Activated CD4-positive, alpha-beta T cell treated with anti-CD3 and anti-CD28 coated beads, Interleukin-2, Interleukin-6, amounts not matched to agents 100 ng/mL and 50 ng/mL, durations not matched to agents 16 hours and 8 hours (primary cell): Measurements from ENCODE around the gene TMEM219.
"Not testable (repeated sequence)": the region's sequence is repeated elsewhere in the genome, so short reads cannot be mapped to it uniquely, and the experiment has no call there.

ENCODE experiments used
- DNase-seq: peaks from one replicate; pipeline ENCODE4 v3.0.0-alpha.2; 2020

TMEM219 gene

DNA sequence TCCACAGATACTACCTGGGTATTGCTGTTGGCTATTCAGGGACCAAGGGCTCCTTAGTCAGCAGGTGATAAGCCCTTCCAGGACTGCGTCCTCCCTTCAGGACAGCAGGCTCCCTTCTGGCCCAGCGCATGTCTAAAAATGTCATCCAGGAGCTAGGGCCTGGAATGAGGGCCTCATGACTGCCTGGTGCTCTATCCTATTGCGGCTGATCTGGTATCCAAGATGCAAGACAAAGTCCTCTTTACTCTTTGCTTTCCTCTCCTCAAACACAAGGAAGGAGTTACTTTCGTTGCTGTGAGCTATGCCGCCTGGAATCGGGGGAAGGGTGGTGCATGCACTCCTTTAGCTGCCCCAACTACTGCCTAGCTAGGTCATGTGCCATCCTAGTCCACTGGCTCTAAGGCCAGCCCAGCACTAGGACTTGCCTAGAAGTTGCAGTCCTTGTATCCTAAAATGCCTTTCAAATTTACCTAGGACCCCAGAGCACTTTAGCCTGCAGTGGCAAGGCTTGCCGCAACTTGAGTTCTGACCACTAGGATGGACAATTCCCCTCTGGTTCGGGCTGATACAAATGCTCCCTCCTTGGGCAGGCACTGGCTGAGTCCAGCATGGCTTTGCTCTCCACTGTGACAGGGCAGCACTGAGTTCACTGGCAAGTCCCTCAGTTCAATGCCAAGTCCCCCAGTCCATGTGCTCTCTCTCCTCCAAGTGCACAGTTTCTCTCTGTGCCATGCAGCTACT lies 10.1 kb upstream of the TMEM219 start:
- no peak for DNase-seq

DNA sequence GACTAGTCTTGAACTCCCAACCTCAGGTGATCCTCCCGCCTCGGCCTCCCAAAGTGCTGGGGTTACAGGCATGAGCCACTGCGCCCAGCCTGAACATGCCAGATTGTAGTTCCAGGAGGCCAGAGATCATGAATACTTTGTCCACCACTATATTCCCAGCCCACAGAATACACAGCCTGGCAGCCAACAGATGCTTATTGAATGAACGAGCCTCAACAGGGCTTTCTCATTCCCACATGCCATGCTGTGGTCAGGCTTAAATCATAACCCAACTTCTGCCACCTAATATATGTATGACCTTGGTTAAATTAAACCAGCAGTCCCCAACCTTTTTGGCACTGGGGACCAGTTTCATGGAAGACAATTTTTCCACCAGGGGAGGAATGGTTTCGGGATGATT lies 3.1 kb upstream of the TMEM219 start:
- DNase-seq = no peak

DNA sequence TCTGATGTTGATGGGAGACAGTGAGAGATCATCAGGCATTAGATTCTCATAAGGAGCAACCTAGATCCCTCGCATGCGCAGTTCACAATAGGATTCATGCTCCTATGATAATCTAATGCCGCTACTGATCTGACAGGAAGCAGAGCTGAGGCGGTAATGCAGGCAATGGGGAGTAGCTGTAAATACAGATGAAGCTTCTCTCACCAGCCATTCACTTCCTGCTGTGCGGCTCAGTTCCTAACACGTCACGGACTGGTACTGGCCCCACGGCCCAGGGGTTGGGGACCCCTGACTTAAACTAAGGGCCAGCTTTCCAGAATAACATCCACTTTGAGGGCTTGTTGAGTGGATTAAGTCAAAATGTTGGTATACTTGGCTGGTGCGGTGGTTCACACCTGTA lies 2.6 kb upstream of the TMEM219 start:
- DNase-seq = no peak

DNA sequence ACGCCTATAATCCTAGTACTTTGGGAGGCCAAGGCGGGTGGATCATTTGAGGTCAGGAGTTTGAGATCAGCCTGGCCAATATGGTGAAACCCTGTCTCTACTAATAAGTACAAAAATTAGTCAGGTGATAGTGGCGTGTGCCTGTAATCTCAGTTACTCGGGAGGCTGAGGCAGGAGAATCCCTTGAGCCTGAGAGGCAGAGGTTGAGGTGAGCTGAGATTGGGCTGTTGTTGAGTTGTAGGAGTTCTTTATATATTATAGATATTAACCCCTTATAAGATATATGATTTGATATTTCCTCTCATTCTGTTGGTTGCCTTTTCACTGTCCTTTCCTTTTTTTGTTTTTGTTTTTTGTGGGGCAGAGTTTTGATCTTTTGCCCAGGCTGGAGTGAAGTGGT lies 2.1 kb upstream of the TMEM219 start:
- not testable (repeated sequence) for DNase-seq

DNA sequence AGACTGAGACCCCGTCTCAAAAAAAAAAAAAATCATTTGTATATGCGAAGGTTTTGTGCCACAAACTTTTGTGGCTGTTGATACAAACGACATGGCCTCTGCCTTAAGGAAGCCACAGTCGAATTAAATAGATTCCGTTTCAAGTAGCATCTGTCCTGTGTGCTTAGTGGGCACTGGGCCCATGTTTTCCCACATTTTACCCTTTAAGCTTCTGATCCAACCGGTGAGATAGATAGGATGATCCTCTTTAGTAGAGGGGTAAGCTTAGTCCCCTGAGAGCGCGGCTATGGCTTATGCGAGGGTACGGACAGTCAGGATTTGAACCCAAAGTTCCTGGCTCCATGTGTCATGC lies 776 bp upstream of the TMEM219 start:
- no peak for DNase-seq

DNA sequence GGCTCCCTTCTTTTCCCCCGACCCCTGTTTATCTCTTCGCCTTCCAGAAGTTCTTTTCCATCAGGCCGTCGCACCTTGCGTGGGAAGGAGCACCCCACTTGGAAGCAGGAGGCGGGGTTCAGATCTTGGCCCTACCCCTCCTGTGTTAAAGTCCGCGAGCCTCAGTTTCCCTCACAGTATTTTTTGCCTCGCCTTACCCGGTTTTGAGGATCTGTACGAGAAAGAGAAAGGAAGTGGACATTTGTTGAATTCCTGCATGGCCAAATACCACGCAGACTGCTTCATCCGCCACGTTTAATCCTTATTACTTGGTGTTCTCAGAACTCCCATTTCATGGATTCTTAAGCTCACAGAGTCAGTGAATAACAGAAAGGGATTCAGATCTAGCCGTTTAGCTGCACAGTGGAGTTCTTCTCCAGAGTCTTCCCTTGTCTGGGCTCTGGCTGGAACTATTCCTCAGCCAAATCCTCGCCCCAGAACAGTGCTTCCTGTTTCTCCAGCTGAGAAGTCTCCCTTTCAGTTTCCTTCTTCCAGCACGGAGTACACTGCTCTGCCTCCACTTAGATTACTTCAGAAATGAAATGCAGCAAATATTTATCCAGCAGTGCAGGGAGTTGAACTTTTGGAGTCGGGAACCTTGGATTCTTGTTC lies 590 bp downstream of the TMEM219 start:
- no peak for DNase-seq

DNA sequence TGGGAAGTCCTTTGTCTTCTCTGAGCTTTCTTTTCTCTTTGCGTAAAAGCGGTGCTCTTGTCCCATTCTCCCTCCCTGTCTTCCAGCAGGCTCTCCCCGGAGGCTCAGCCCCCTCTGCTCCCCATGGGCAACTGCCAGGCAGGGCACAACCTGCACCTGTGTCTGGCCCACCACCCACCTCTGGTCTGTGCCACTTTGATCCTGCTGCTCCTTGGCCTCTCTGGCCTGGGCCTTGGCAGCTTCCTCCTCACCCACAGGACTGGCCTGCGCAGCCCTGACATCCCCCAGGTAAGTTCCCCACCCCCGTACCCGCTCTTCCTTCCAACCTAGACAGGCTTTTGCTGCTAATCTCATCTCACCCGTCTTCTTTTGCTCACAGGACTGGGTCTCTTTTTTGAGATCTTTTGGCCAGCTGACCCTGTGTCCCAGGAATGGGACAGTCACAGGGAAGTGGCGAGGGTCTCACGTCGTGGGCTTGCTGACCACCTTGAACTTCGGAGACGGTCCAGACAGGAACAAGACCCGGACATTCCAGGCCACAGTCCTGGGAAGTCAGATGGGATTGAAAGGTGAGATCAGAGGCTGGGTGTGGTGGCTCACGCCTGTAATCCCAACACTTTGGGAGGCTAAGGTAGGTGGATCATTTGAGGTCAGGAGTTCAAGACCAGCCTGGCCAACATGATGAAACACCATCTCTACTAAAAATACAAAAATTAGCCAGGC lies 1.3 kb downstream of the TMEM219 start:
- no peak for DNase-seq

DNA sequence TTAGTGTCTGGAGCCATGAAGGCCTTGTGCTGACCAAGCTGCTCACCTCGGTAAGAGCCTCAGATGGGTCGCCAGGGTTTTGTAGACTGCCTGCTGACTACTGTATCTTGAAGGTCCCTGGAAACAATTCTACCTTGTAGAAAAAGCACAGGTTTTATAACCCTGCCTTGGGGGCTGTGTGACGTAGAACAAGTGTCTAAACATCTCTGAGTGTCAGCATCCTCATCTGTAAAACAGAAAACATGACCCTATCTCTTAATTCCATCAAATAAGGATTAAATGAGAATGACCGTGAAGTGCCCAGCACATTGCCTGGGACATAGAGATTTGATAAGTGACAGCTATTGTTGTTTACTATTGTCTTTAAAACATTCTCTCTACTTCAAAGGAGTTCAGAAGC lies 6.3 kb downstream of the TMEM219 start:
- no peak for DNase-seq

DNA sequence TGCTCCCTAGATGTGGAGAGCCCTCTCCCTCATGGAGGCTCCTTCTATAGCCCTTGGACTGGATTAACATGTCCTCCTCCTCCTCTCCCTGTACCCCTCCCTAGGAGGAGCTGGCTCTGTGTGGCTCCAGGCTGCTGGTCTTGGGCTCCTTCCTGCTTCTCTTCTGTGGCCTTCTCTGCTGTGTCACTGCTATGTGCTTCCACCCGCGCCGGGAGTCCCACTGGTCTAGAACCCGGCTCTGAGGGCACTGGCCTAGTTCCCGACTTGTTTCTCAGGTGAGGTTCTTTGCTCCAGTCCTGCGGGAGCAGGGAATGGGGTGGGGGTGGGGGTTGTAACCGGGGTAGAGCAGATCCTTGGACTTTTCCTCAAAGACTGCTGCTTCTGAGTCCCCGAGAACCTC lies 9.4 kb downstream of the TMEM219 start:
- no peak for DNase-seq

DNA sequence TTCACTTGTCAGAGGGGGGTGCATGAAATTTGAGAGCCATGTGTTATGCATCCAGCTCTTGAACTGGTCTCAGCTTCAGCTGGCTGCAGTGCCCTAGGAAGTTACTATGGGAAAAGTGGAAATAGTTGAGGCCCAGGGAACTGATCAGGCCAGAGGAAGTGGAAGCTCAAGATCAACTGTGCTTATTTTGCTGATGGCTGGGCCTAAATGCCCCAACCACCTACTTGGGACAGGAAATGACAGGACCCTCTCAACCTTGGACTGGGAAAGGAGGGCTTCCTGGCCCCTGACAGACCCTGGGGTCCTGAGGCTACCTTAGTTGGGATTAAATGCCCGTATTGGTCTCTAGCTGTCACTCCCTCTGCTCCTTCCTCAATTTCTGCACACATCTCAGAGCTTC lies 10.6 kb downstream of the TMEM219 start:
- no peak for DNase-seq

DNA sequence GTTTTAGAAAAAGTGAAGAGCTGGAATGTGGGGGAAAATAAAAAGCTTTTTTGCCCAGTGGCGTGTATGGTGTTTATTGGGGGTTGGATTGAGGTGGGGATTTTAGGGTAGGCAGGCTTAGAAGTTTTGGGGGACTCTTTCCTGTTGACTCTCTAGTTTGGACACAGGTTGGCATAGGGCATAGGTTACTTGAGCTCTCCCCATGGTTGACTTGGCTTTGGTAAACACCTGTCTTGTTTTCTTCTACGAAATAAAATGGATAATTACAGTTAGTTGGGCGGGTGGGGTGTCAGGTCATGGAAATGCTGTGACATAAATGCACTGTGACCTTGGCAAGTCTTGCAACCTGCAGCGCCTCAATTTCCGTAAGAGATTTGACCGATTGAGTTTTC lies 11.1 kb downstream of the TMEM219 start:
- DNase-seq = no peak

DNA sequence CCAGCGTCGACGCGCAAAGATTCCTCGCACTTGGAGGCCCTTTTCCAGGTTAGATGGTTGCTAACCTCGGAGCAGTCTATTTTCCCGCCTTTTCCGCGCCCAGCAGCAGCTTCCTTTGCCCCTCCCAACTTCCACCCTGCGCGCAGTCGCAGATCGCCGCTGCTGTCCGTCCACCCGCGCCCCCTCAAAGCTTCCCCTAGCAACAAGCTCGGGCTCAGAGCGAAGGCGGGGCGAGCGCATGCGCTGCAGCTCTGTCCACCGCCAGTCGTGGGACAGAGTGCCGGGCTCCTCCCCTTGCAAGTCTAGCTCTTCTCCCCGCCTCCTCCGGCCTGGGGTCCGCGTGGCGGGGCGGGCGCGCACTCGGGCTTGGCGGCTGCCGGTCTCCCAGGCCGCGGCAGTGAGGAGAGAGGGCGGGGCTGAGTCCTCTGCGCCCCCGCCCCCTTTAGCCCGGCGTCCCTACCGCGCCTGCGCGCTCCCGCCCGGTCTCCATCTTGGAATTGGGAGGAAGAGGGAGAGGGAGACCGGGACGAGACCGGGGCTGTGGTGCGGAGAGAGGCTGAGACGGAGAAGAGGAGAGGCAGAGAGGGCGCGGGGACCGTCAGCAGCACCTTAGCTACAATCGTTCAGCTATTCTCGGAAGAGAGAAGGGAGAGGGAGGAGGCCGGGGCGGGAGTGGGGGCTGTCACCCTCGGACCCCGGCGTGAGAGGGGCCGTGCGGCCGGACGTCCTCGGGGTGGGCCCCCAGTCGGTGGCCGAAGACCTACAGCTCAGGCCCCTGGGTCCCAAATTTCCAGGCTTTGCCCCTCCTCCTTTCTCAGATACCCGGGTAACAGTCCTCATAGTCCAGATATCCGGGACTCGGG lies 11.7 kb downstream of the TMEM219 start, which contains the start of gene TAOK2:
Gene TAOK2 (plus strand): TSS at position 485 of the 863 bp plus-strand sequence. CDS start 3,905 bp downstream, outside the sequence.
- DNase-seq = peak; percentile 99

DNA sequence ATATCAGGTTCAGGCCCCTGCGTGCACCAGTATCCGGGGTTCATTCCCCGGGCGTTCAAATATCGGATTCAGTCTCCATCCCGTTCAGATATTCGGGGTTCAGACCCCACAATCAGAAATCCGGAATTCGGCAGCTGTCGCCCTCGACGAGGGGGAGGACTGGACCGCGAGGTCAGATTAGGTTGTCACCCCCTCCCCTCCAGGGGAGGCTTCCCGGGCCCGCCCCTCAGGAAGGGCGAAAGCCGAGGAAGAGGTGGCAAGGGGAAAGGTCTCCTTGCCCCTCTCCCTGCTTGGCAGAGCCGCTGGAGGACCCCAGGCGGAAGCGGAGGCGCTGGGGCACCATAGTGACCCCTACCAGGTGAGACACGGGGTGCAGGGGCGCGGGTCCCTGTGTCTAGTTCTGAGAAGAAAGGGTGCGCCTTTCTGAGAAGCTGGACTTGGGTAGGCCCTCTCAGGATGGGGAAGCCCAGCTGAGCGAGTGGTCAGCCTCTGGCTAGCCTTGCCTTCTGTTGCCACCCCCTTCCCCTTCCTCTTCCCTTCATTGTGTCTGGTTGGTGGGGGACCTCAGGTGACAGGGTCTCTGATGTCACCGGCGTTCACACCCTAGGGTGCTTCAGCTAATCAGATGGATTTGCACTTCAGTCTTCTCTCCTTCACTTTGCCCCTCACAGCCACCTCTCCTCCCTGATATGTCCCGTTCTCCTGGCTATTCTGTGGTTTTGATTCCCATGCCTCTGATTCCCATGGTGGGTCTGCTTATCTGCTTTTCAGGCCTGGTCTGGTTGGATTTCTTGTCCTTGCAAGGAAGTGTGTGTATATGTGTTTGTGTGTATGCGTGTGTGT lies 12.6 kb downstream of the TMEM219 start:
- DNase-seq = peak; percentile 31

DNA sequence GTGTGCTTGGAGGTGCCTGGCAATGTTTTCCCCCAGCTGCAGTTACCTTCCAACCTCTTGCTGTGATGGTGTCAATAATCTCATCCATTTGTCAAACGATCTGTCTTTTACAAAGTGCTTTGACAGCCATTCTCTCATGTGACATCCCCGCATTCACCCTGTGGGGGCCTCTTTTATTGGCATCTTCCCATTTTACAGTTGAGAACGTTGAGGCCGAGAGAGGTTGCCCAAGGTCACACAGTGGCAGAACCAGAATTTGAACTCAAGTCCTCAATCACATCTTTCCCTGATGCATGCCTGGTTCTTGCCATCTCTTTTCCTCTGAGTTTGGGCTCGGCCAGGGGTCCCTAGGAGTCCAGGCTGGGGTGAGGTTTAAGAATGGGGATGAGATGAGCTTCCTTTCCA lies 13.3 kb downstream of the TMEM219 start:
- DNase-seq = no peak

DNA sequence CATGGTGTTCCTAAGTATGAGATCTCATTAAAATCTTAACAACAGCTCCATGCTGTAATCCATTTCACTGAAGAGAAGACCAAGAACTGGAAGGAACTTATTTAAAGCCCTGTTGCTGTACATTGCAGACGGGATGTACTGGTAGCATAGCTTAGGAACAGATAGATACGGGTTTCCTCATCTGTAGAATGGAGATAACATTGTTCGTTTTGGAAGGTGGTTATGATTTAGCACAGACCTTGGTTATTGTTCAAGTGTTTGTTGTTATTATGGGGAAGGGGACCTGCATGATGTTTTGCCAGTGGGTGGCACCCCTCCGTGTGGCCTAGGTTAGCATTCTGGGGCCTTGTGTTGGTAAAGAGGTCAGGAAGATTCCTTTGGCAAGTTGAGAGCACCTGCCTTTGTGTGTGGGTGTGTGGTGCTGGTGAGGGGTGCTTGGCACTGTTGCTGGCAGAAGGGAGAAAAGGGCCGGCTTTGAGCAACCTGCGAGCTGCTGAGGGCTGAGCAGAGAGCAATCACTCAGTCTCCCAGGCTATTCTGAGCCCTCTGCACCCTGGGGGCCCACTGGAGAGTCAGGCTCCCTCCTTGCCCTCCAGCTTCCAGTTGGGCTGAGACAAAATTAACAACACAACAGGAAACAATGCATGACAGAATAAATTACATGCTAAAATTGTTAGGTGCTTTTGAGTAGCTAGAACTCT lies 14.1 kb downstream of the TMEM219 start:
- DNase-seq = no peak

DNA sequence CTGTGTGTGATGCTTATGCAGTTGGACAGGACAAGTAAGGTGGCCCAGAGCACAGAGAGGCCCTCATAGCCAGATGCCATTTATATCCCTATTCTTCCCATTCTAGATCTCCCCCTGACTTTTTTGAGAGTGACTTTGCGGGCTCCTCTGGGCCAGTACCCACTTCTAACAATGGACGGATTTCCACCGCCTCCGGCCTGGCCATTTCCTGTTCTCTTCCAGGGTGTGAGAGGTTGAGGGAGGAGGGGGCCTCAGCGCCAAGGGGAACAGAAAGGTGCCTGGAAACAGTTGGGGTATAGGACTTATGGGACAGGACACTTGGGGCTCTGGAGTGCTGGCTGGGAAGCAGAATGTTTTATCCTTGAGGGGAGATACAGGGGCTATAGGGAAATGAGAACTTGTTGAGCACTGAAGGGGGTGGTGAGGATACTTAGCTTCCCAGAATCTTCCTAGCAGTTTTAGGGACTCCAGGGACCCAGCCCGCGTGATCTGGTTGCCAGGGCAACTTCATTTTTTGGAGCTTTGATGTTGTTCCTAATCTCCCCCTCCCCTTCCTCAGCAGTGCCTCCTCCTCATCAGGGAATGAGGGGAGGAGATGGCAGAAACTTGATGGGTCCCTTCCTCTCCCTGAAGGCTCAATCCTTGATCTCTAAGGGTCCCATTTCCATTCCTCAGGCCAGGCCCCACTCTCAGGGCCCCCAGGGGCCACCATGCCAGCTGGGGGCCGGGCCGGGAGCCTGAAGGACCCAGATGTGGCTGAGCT lies 15.4 kb downstream of the TMEM219 start:
- no peak for DNase-seq

DNA sequence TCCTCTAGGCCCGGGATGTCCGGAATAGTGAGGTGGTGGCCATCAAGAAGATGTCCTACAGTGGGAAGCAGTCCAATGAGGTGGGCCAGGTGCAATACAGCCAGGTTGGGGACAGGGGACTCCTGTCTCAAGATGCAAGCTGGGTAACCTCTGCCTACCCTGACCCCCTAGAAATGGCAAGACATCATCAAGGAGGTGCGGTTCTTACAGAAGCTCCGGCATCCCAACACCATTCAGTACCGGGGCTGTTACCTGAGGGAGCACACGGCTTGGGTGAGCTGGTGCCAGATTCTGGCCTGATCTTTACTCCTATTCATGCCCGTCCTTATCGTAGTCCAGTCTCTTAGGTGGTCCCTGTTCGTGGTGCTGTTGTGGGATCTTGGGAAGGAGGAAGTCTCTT lies 16.2 kb downstream of the TMEM219 start:
- no peak for DNase-seq

DNA sequence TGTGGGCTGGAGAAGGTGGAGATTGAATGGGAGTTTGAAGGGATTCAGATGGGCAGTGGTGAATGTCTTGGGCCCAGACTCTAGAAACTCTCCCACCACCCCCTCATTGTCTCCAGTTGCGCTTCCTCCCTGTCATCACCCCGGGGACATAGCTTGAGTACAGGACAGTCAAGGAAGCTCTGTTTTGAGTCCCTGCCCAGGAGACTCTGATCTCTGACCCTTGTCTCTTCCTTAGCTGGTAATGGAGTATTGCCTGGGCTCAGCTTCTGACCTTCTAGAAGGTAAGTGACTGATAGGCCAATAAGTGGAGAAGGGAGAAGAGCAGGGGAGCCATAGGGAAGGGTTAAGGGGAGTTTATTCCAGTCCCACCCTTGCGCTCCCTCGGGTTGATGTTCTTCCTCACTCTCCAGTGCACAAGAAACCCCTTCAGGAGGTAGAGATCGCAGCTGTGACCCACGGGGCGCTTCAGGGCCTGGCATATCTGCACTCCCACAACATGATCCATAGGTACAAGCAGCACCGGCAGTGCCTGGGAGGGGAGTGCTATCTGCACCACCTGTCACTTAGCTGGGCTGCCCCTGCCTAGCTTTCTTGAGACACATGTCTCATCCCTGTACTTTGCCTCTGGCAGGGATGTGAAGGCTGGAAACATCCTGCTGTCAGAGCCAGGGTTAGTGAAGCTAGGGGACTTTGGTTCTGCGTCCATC lies 16.8 kb downstream of the TMEM219 start:
- no peak for DNase-seq

DNA sequence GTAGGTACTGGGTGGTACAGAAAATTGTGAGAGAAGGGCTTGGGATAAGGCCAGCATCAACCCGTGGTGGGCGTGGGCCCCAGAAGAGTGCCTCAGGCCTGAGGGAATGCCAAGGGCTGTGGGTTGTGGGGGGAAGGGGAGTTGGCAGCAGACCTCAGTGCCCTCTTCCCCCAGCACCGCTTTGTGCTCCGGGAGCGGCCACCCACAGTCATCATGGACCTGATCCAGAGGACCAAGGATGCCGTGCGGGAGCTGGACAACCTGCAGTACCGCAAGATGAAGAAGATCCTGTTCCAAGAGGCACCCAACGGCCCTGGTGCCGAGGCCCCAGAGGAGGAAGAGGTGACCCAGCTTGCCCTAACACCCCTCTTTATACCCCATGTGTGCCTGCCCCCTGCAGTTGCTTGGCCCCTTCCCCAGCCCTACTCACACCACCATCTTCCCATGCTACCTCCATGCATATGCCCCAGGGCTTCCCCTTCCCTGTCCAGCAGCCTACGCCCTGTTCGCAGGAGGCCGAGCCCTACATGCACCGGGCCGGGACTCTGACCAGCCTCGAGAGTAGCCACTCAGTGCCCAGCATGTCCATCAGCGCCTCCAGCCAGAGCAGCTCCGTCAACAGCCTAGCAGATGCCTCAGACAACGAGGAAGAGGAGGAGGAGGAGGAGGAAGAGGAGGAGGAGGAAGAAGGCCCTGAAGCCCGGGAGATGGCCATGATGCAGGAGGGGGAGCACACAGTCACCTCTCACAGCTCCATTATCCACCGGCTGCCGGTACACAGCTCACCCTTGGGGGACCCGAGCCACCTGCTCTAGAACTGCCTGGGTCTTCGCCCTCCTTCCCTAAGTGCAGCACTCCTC lies 20.9 kb downstream of the TMEM219 start:
- no peak for DNase-seq
